ENCODE results near the gene ZNF33B. TPM values are rescaled to one million over a fixed set of nuclear protein-coding genes. Genes with fewer than 3 reads are reported as not detected.

The ZNF33B gene
- 4.2 and 6.3 TPM in 2 replicates for total RNA-seq

GRCh38 chr10:42638055-42638820, at the start of gene ZNF33B:
Gene ZNF33B, minus strand, starts transcription at chr10:42638570. Its CDS starts 1,642 bp downstream, at chr10:42636928.

Other genes starting within 250 kb of the ZNF33B start
- 9.0 and 12.8 TPM in 2 replicates for gene BMS1, start 144.2 kb upstream of the ZNF33B start, total RNA-seq